Stimulated activated CD4-positive, alpha-beta T cell treated with anti-CD3 and anti-CD28 coated beads, TNF-alpha, amount 100 ng/mL, for 48 hours (primary cell): ENCODE data around the gene CCL25.
"Not testable (repeated sequence)": the region's sequence is repeated elsewhere in the genome, so short reads cannot be mapped to it uniquely, and the experiment has no call there.

Experiments used
- DNase-seq, 3 donors: peaks; one replicate each; pipeline ENCODE4 v3.0.0-alpha.2; 2020; ENCODE audit warnings: low read depth in 3 of 3

CCL25 gene

GRCh38 chr19:8052464-8052859 lies at the start of gene CCL25:
Gene CCL25 (plus strand): TSS chr19:8052760. CDS start chr19:8053050, 290 bp downstream.
- no peak for DNase-seq

- DNase-seq: no peak
These were observed 48.6 kb upstream of the CCL25 start for GRCh38 chr19:8004001-8004400.

GRCh38 chr19:8004723-8005513 lies 47.6 kb upstream of the CCL25 start:
- DNase-seq: no peak

GRCh38 chr19:8005534-8006256 lies 46.9 kb upstream of the CCL25 start, which contains the start of gene ELAVL1:
Gene ELAVL1 (minus strand): TSS chr19:8005641. CDS start chr19:7991815, 13,826 bp downstream.
- peak; percentile 82 to 90 (median 85) for DNase-seq

GRCh38 chr19:8017808-8018207 lies 34.8 kb upstream of the CCL25 start:
- DNase-seq: no peak

GRCh38 chr19:8020681-8021080 lies 31.9 kb upstream of the CCL25 start:
- no peak for DNase-seq

GRCh38 chr19:8021374-8021773 lies 31.2 kb upstream of the CCL25 start:
- DNase-seq: no peak

- no peak for DNase-seq
These were observed 30.3 kb upstream of the CCL25 start for GRCh38 chr19:8022275-8022674.

- DNase-seq: no peak
These were observed 29.2 kb upstream of the CCL25 start for GRCh38 chr19:8023371-8023770.

GRCh38 chr19:8024256-8024655 lies 28.3 kb upstream of the CCL25 start:
- not testable (repeated sequence) for DNase-seq

- DNase-seq: no peak
These were observed 27.2 kb upstream of the CCL25 start for GRCh38 chr19:8025316-8025715.

- DNase-seq: no peak
These were observed 23.5 kb upstream of the CCL25 start for GRCh38 chr19:8028951-8029491.

GRCh38 chr19:8030960-8031359 lies 21.6 kb upstream of the CCL25 start:
- DNase-seq: no peak

GRCh38 chr19:8033287-8034177 lies 19.0 kb upstream of the CCL25 start:
- DNase-seq: not testable (repeated sequence)

GRCh38 chr19:8034178-8034525 lies 18.4 kb upstream of the CCL25 start:
- no peak for DNase-seq

GRCh38 chr19:8036434-8037099 lies 16.0 kb upstream of the CCL25 start:
- DNase-seq: no peak

- DNase-seq: no peak
These were observed 13.7 kb upstream of the CCL25 start for GRCh38 chr19:8038815-8039214.

- no peak for DNase-seq
These were observed 13.3 kb upstream of the CCL25 start for GRCh38 chr19:8039231-8039630.

- DNase-seq: no peak
These were observed 11.0 kb upstream of the CCL25 start for GRCh38 chr19:8041531-8041931.

- DNase-seq: no peak
These were observed 9.7 kb upstream of the CCL25 start for GRCh38 chr19:8042900-8043299.

- no peak for DNase-seq
These were observed 8.5 kb upstream of the CCL25 start for GRCh38 chr19:8044018-8044417.
